ENCODE results near the gene RBP3.

The RBP3 gene

GRCh38 chr10:47336387-47337134, 11.6 kb upstream of the RBP3 start:
- no peaks in the 10 kb centered on the region for H3K36me3 ChIP-seq (ENCODE audit: control insufficient read depth, insufficient read depth, low read length)
- no peak overlapping the region for H3K27ac ChIP-seq
- H3K4me3 ChIP-seq (ENCODE audit: low read depth, low read length), result no peak overlapping the region
- no peaks in the 10 kb centered on the region for H3K9me3 ChIP-seq (ENCODE audit: control insufficient read depth, low read length)
- no peak overlapping the region for H2AFZ ChIP-seq
- no peaks in the 10 kb centered on the region for H3K79me2 ChIP-seq
- H3K27me3 ChIP-seq (ENCODE audit: control insufficient read depth, insufficient read depth, low read length), result no peaks in the 10 kb centered on the region
- TF ChIP-seq CTCF (IDR thresholded peaks at IDR 0.05), result no peak
- no peak overlapping the region for H3K9ac ChIP-seq
- no peak overlapping the region for H3K4me2 ChIP-seq (ENCODE audit: low read length)
- H3K4me1 ChIP-seq, result no peaks in the 10 kb centered on the region

GRCh38 chr10:47337310-47337709, 10.9 kb upstream of the RBP3 start:
- Histone ChIP-seq H2AFZ (no peak overlapping the region), H3K4me1 (no peaks in the 10 kb centered on the region), H3K9me3 (ENCODE audit: control insufficient read depth, low read length) (no peaks in the 10 kb centered on the region), H3K36me3 (ENCODE audit: control insufficient read depth, insufficient read depth, low read length) (no peaks in the 10 kb centered on the region), H3K27ac (no peak overlapping the region), H3K4me2 (ENCODE audit: low read length) (no peak overlapping the region), H3K4me3 (ENCODE audit: low read depth, low read length) (no peak overlapping the region), H3K27me3 (ENCODE audit: control insufficient read depth, insufficient read depth, low read length) (no peaks in the 10 kb centered on the region), H3K9ac (no peak overlapping the region), H3K79me2 (no peaks in the 10 kb centered on the region)
- TF ChIP-seq CTCF (IDR thresholded peaks at IDR 0.05), result no peak

GRCh38 chr10:47339186-47339735, 8.9 kb upstream of the RBP3 start:
- no peak for TF ChIP-seq CTCF (IDR thresholded peaks at IDR 0.05)
- Histone ChIP-seq H2AFZ (no peak overlapping the region), H3K4me2 (ENCODE audit: low read length) (no peak overlapping the region)

GRCh38 chr10:47339759-47340607, 8.2 kb upstream of the RBP3 start:
- Histone ChIP-seq H3K4me3 (ENCODE audit: low read depth, low read length) (no peak overlapping the region), H3K4me2 (ENCODE audit: low read length) (no peak overlapping the region), H3K9me3 (ENCODE audit: control insufficient read depth, low read length) (no peaks in the 10 kb centered on the region), H2AFZ (no peak overlapping the region), H3K79me2 (no peaks in the 10 kb centered on the region), H3K4me1 (no peaks in the 10 kb centered on the region), H3K27ac (no peak overlapping the region), H3K36me3 (ENCODE audit: control insufficient read depth, insufficient read depth, low read length) (no peaks in the 10 kb centered on the region), H3K27me3 (ENCODE audit: control insufficient read depth, insufficient read depth, low read length) (no peaks in the 10 kb centered on the region), H3K9ac (no peak overlapping the region)
- TF ChIP-seq CTCF (IDR thresholded peaks at IDR 0.05), result no peak

More at GRCh38 chr10:47339186-47339735, 8.9 kb upstream of the RBP3 start:
- no peaks in the 10 kb centered on the region for H3K79me2 ChIP-seq
- no peak overlapping the region for H3K4me3 ChIP-seq (ENCODE audit: low read depth, low read length)
- no peaks in the 10 kb centered on the region for H3K4me1 ChIP-seq
- no peak overlapping the region for H3K27ac ChIP-seq
- H3K9me3 ChIP-seq (ENCODE audit: control insufficient read depth, low read length), result no peaks in the 10 kb centered on the region
- H3K27me3 ChIP-seq (ENCODE audit: control insufficient read depth, insufficient read depth, low read length), result no peaks in the 10 kb centered on the region
- no peaks in the 10 kb centered on the region for H3K36me3 ChIP-seq (ENCODE audit: control insufficient read depth, insufficient read depth, low read length)
- H3K9ac ChIP-seq, result no peak overlapping the region
